ENCODE results near the gene UGGT1. TPM values are rescaled to one million over a fixed set of nuclear protein-coding genes. Genes with fewer than 3 reads are reported as not detected.

The UGGT1 gene
- total RNA-seq, 2 experiments from 2014 or later = 33.2 to 59.5 TPM

GRCh38 chr2:128057334-128057733, 33.7 kb upstream of the UGGT1 start:
- ChIA-PET POLR2A (interaction anchor here (0.7 to 1.3 kb wide), 3 partner anchors 12 to 1247 kb away, joined by 3 read pairs; no protein-coding TSS in a partner anchor), CTCF (ENCODE audit: unreplicated experiment) (no interaction called here)
- intact Hi-C loops (cut with micrococcal nuclease; ENCODE audit: unreplicated experiment) = no loop called here
- Histone ChIP-seq H3K36me3 (ENCODE audit: insufficient read depth, low read length) (no peaks in the 10 kb centered on the region), H3K9me2 (ENCODE audit: insufficient read depth, low read length) (no peaks in the 10 kb centered on the region), H3K4me3 (ENCODE audit: low read depth, low read length, poor library complexity, severe bottlenecking) (no peak overlapping the region), H3K27ac (ENCODE audit: low read depth, low read length, poor library complexity, severe bottlenecking) (no peak overlapping the region), H4K20me1 (ENCODE audit: insufficient read depth, low read length) (no peaks in the 10 kb centered on the region), H3K4me1 (ENCODE audit: insufficient read depth, low read length, poor library complexity, severe bottlenecking) (no peaks in the 10 kb centered on the region), H3K79me2 (ENCODE audit: insufficient read depth, low read depth, low read length) (no peaks in the 10 kb centered on the region), H2AFZ (ENCODE audit: low read length) (no peak overlapping the region), H3K9me3 (ENCODE audit: low read length) (no peaks in the 10 kb centered on the region), H3K4me2 (ENCODE audit: low read length) (no peak overlapping the region)
- no TSS peak for BruUV-seq (replicated peaks)
- DNase-seq (ENCODE audit: low spot score) = no peak
- no peak for TF ChIP-seq CTCF (conservative IDR thresholded peaks at IDR 0.05; ENCODE audit: low read length)
- TF ChIP-seq EZH2phosphoT487 (IDR thresholded peaks at IDR 0.05; ENCODE audit: borderline replicate concordance, low read depth, low read length) = no peak

GRCh38 chr2:128058114-128058513, 32.9 kb upstream of the UGGT1 start:
- Histone ChIP-seq H3K27ac (ENCODE audit: low read depth, low read length, poor library complexity, severe bottlenecking) (no peak overlapping the region), H3K9me2 (ENCODE audit: insufficient read depth, low read length) (no peaks in the 10 kb centered on the region), H3K36me3 (ENCODE audit: insufficient read depth, low read length) (no peaks in the 10 kb centered on the region), H3K4me2 (ENCODE audit: low read length) (no peak overlapping the region), H4K20me1 (ENCODE audit: insufficient read depth, low read length) (no peaks in the 10 kb centered on the region), H3K79me2 (ENCODE audit: insufficient read depth, low read depth, low read length) (no peaks in the 10 kb centered on the region), H3K4me3 (ENCODE audit: low read depth, low read length, poor library complexity, severe bottlenecking) (no peak overlapping the region), H3K4me1 (ENCODE audit: insufficient read depth, low read length, poor library complexity, severe bottlenecking) (no peaks in the 10 kb centered on the region), H3K9me3 (ENCODE audit: low read length) (no peaks in the 10 kb centered on the region), H2AFZ (ENCODE audit: low read length) (no peak overlapping the region)
- TF ChIP-seq CTCF (conservative IDR thresholded peaks at IDR 0.05; ENCODE audit: low read length) (no peak), EZH2phosphoT487 (IDR thresholded peaks at IDR 0.05; ENCODE audit: borderline replicate concordance, low read depth, low read length) (no peak)
- ChIA-PET POLR2A (interaction anchor here (1.2 to 1.3 kb wide), 2 partner anchors 13 to 22 kb away, joined by 3 read pairs; no protein-coding TSS in a partner anchor), CTCF (ENCODE audit: unreplicated experiment) (no interaction called here)
- no TSS peak for BruUV-seq (replicated peaks)
- DNase-seq (ENCODE audit: low spot score) = no peak
- intact Hi-C loops (cut with micrococcal nuclease; ENCODE audit: unreplicated experiment) = no loop called here

GRCh38 chr2:128062571-128062970, 28.4 kb upstream of the UGGT1 start:
- POLR2A ChIA-PET = interaction anchor here (0.7 kb wide), 1 partner anchor 14 kb away, joined by 3 read pairs; no protein-coding TSS in a partner anchor
- intact Hi-C loops (cut with micrococcal nuclease; ENCODE audit: unreplicated experiment) = loop anchor here (5.0 kb wide), 1 partner anchor 255 kb away; the partner anchor contains the start of gene HS6ST1
- TF ChIP-seq CTCF (conservative IDR thresholded peaks at IDR 0.05; ENCODE audit: low read length) (no peak), EZH2phosphoT487 (IDR thresholded peaks at IDR 0.05; ENCODE audit: borderline replicate concordance, low read depth, low read length) (no peak)
- Histone ChIP-seq H3K4me2 (ENCODE audit: low read length) (no peak overlapping the region), H2AFZ (ENCODE audit: low read length) (no peak overlapping the region), H3K4me1 (ENCODE audit: insufficient read depth, low read length, poor library complexity, severe bottlenecking) (no peaks in the 10 kb centered on the region), H3K27ac (ENCODE audit: low read depth, low read length, poor library complexity, severe bottlenecking) (no peak overlapping the region), H3K9me3 (ENCODE audit: low read length) (no peaks in the 10 kb centered on the region), H3K9me2 (ENCODE audit: insufficient read depth, low read length) (no peaks in the 10 kb centered on the region), H4K20me1 (ENCODE audit: insufficient read depth, low read length) (no peaks in the 10 kb centered on the region), H3K4me3 (ENCODE audit: low read depth, low read length, poor library complexity, severe bottlenecking) (no peak overlapping the region), H3K79me2 (ENCODE audit: insufficient read depth, low read depth, low read length) (no peaks in the 10 kb centered on the region), H3K36me3 (ENCODE audit: insufficient read depth, low read length) (no peaks in the 10 kb centered on the region)
- DNase-seq (ENCODE audit: low spot score) = no peak
- no TSS peak for BruUV-seq (replicated peaks)
- CTCF ChIA-PET (ENCODE audit: unreplicated experiment) = no interaction called here

Measured in OCI-LY7 (cell line).